Activated naive CD4-positive, alpha-beta T cell treated with anti-CD3 and anti-CD28 coated beads, Interleukin-2, amount 50 U/mL, for 72 hours (primary cell): ENCODE data around the gene EFHB. TPM values are rescaled to one million over a fixed set of nuclear protein-coding genes. Genes with fewer than 3 reads are reported as not detected.
A peak's percentile ranks its signal among the peaks of the same experiment; 100 is the strongest.
"Not testable (repeated sequence)": the region's sequence is repeated elsewhere in the genome, so short reads cannot be mapped to it uniquely, and the experiment has no call there.

ENCODE experiments used
- ATAC-seq, 2 donors: fragments of 150-1000 bp; cut with Tn5 transposase; 2 replicates each; pipeline ENCODE4 v1.10.0; 2021; ENCODE audit warnings: mild to moderate bottlenecking in 2 of 2, moderate library complexity in 2 of 2
- DNase-seq, 2 donors: peaks; one replicate each; pipeline ENCODE4 v3.0.0; 2021 to 2022; ENCODE audit warnings: low spot score in 2 of 2
- H3K27ac Mint-ChIP-seq, 2 donors: one replicate each; pipeline ENCODE4 v1.8.0; 2022; ENCODE audit warnings: mild to moderate bottlenecking in 2 of 2, mixed read lengths in 2 of 2
- H3K36me3 Mint-ChIP-seq, 2 donors: one replicate each; pipeline ENCODE4 v1.8.0; 2022; ENCODE audit warnings: mixed read lengths in 2 of 2
- H3K9me3 Mint-ChIP-seq, 2 donors: one replicate each; pipeline ENCODE4 v1.8.0; 2022; ENCODE audit warnings: mixed read lengths in 2 of 2
- total RNA-seq, 2 donors: library from RNA; stranded (reverse); gene quantifications; one replicate each; pipeline ENCODE4 v1.2.3, GENCODE V29; 2022

The EFHB gene, protein sequence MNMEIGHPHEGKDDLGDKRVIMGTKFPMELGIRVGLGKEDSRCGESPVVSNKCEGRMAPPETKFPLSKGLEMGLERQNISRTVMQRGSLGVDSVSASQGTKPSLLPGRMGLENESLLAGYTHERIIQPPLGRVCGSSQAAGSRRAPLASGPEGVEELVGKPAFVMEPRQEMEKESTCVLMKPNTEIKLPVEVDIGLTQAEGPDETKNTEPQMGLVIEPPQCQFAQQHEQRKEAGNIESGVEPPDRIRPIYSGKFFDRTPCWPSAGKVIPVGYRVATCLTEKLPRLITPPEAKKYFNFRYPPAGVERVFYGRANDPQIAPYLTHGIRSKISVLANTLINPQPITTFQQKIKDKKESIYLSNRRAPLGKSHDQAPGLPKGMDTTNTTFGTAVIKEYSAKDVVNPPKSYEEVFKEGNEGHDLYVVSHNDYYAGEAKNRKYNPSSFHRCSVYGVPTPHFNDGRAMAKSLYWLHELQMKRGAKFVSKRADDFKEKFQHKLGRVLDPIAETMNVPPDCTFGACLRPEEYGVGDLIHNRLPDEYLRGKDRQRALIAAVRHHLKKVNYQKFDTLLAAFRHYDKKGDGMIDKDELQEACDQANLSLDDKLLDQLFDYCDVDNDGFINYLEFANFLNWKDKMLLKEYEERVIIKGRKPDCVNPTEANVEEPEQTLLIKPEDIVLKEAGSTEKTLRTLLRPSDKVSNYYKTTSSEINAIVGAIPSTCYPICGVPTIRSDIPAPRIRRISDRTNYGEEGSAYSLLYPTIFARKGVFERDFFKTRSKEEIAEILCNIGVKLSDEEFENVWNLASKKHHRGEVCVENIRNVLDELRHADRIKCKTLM
- total RNA-seq: 1 to 10 TPM in 1 of 2 donors, under 1 TPM in 1; 0.91 to 1.2 TPM

GRCh38 chr3:19934098-19934566, at the start of gene EFHB:
EFHB (minus strand) TSS chr3:19934217; CDS start chr3:19934018, 199 bp downstream.
- Mint-ChIP-seq H3K36me3 (peaks cover 5 to 6% of the 10 kb centered on the region in 2 donors), H3K27ac (peak within 1 kb of the TSS in 1 of 2 donors; percentile 8), H3K9me3 (peaks cover 0 to 4% of the 10 kb centered on the region in 2 donors)
- DNase-seq (peak in 1 of 2 donors; percentile 7), ATAC-seq (no peak)

GRCh38 chr3:19972054-19972453, 38.0 kb upstream of the EFHB start:
- ATAC-seq (no peak), DNase-seq (no peak)
- H3K9me3 Mint-ChIP-seq: no peaks in the 10 kb centered on the region
- H3K36me3 Mint-ChIP-seq: peaks cover 0 to 25% of the 10 kb centered on the region in 2 donors
- no peak overlapping the region for H3K27ac Mint-ChIP-seq

GRCh38 chr3:19970327-19970726, 36.3 kb upstream of the EFHB start:
- Mint-ChIP-seq H3K9me3 (no peaks in the 10 kb centered on the region), H3K36me3 (peaks cover 0 to 20% of the 10 kb centered on the region in 2 donors), H3K27ac (no peak overlapping the region)
- ATAC-seq (no peak), DNase-seq (no peak)

GRCh38 chr3:19967812-19968211, 33.8 kb upstream of the EFHB start:
- no peak overlapping the region for H3K27ac Mint-ChIP-seq
- H3K36me3 Mint-ChIP-seq: peaks cover 0 to 8% of the 10 kb centered on the region in 2 donors

DNA sequence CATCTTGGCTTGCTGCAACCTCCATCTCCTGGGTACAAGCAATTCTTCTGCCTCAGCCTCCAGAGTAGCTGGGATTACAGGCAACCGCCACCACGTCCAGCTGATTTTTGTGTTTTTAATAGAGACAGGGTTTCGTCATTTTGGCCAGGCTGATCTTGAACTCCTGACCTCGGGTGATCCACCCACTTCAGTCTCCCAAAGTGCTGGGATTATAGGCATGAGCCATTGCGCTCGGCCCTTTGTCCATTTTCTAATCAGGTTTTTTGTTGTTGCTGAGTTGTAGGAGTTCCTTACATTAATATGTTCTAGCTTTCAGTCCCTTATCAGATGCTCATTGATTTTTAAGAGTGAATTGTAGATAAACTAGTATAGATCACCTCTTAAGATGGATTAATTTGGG, 33.2 kb upstream of the EFHB start:
- Mint-ChIP-seq H3K27ac (no peak overlapping the region), H3K36me3 (peaks cover 0 to 8% of the 10 kb centered on the region in 2 donors), H3K9me3 (no peaks in the 10 kb centered on the region)
- ATAC-seq: no peak
- no peak for DNase-seq

More at GRCh38 chr3:19967812-19968211, 33.8 kb upstream of the EFHB start:
- H3K9me3 Mint-ChIP-seq: no peaks in the 10 kb centered on the region
- ATAC-seq (no peak), DNase-seq (no peak)

- H3K27ac Mint-ChIP-seq: no peak overlapping the region
- ATAC-seq: no peak
- H3K36me3 Mint-ChIP-seq: peaks cover 0 to 8% of the 10 kb centered on the region in 2 donors
- no peak for DNase-seq
- H3K9me3 Mint-ChIP-seq: no peaks in the 10 kb centered on the region
Measured at GRCh38 chr3:19961960-19962359, 27.9 kb upstream of the EFHB start.

DNA sequence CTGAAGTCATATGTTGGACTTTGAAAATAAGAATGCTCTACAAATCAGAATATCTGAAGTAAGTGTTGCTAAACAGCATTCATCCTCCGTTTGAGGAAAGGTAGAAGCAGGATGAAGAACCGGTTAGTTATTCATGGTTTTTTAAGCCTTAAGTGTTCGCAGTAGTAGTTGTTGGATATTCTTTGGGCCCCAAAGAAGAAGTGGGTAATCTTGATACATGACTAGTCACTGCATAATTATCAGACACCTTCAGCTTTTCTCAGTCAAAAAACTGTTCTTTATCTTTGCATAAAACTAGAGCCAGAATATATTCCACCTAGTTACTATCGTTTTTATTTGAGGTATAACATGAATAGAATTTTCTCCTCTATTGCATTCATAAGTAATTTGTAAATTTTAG, 26.7 kb upstream of the EFHB start:
- no peaks in the 10 kb centered on the region for H3K9me3 Mint-ChIP-seq
- ATAC-seq (no peak), DNase-seq (no peak)
- no peak overlapping the region for H3K27ac Mint-ChIP-seq
- H3K36me3 Mint-ChIP-seq: peaks cover 0 to 8% of the 10 kb centered on the region in 2 donors

- Mint-ChIP-seq H3K9me3 (no peaks in the 10 kb centered on the region), H3K27ac (no peak overlapping the region), H3K36me3 (peaks cover 0 to 13% of the 10 kb centered on the region in 2 donors)
- ATAC-seq (no peak), DNase-seq (no peak)
Measured at GRCh38 chr3:19959505-19959904, 25.5 kb upstream of the EFHB start.

DNA sequence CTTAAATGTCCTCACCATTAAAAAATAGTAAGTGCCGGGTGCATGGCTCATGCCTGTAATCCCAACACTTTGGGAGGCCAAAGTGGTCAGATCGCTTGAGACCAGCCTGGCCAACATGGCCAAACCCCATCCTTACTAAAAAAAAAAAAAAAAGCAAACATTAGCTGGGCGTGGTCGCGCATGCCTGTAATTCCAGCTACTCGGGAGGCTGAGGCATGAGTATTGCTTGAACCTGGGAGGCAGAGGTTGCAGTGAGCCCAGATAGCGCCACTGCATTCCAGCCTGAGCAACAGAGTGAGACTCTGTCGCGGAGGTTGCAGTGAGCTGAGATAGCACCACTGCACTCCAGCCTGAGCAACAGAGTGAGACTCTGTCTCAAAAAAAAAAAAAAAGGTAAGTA, 23.3 kb upstream of the EFHB start:
- peaks cover 0 to 17% of the 10 kb centered on the region in 2 donors for H3K36me3 Mint-ChIP-seq
- not testable (repeated sequence) for DNase-seq, H3K9me3 Mint-ChIP-seq, ATAC-seq, H3K27ac Mint-ChIP-seq

GRCh38 chr3:19954676-19955075, 20.7 kb upstream of the EFHB start:
- no peak overlapping the region for H3K27ac Mint-ChIP-seq
- ATAC-seq: no peak
- H3K36me3 Mint-ChIP-seq: peaks cover 0 to 21% of the 10 kb centered on the region in 2 donors
- DNase-seq: no peak
- H3K9me3 Mint-ChIP-seq: no peaks in the 10 kb centered on the region

GRCh38 chr3:19950316-19950715, 16.3 kb upstream of the EFHB start:
- peaks cover 15 to 32% of the 10 kb centered on the region in 2 donors for H3K36me3 Mint-ChIP-seq
- ATAC-seq (no peak), DNase-seq (no peak)
- H3K9me3 Mint-ChIP-seq: no peaks in the 10 kb centered on the region
- H3K27ac Mint-ChIP-seq: no peak overlapping the region

DNA sequence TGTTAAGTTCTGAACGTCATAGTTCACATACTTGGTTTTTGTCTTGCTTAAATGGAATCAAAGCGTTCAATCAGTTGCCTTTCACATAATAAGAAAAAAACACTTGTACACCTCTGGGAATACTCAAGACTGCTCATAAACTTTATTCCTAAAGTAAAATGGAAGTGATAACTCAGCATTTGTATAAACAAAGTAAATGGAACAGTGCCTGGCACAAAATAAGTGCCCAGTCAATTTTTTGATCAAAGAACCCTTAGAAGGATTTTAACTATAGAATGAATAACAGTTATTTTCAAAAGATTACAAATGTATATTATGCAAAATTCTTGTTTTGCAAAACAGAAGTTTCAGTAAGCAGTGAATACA, 14.2 kb upstream of the EFHB start:
- H3K27ac Mint-ChIP-seq: peak overlapping the region; percentile 98 to 99
- peaks cover 21 to 25% of the 10 kb centered on the region in 2 donors for H3K36me3 Mint-ChIP-seq
- ATAC-seq: no peak
- no peak for DNase-seq
- H3K9me3 Mint-ChIP-seq: no peaks in the 10 kb centered on the region

DNA sequence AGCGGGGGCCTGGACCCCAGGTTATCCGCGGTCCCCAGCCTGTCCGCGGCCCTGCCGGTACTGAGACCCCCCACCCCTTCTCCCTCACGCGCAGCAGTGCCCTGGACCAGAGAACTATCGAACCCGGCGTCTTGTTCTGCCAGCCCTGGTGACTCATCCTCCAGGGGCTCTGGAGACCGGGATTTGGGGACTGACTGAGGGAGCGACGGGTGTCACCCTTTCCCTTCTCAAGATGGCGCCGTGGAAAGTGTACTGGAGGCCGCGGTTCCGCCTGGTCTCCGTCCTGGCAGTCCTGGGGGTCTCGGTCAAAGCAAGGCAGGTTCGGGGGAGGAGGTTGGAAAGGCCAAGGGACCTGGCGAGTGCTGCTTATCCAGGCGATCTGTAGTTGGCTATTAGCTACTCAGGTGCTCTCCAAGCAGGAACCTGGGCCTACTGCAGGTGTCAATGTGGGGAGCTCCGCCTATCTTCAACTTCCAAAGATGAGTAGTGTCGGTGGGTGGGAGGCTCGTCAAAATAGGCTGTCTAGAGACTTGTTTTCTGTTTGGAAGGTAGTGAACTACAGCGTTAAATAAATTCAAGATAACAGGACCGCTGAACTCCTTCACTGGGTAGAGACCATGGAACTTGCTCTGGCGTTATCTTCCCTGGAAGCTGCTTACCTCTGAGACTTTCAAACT, 13.7 kb upstream of the EFHB start:
- no peaks in the 10 kb centered on the region for H3K9me3 Mint-ChIP-seq
- H3K36me3 Mint-ChIP-seq: peaks cover 21 to 25% of the 10 kb centered on the region in 2 donors
- ATAC-seq (peak; percentile 17 to 41), DNase-seq (peak; percentile 59 to 76)
- peak overlapping the region; percentile 98 to 99 for H3K27ac Mint-ChIP-seq

GRCh38 chr3:19946832-19947548, 13.0 kb upstream of the EFHB start, which contains the start of gene RAB5A:
RAB5A (plus strand) TSS chr3:19947097; CDS start chr3:19950899, 3,802 bp downstream.
- Mint-ChIP-seq H3K36me3 (peaks cover 21 to 24% of the 10 kb centered on the region in 2 donors), H3K27ac (peak within 1 kb of the TSS; percentile 98 to 99), H3K9me3 (peaks cover 0 to 4% of the 10 kb centered on the region in 2 donors)
- DNase-seq (peak; percentile 95 to 98), ATAC-seq (peak; percentile 93)

DNA sequence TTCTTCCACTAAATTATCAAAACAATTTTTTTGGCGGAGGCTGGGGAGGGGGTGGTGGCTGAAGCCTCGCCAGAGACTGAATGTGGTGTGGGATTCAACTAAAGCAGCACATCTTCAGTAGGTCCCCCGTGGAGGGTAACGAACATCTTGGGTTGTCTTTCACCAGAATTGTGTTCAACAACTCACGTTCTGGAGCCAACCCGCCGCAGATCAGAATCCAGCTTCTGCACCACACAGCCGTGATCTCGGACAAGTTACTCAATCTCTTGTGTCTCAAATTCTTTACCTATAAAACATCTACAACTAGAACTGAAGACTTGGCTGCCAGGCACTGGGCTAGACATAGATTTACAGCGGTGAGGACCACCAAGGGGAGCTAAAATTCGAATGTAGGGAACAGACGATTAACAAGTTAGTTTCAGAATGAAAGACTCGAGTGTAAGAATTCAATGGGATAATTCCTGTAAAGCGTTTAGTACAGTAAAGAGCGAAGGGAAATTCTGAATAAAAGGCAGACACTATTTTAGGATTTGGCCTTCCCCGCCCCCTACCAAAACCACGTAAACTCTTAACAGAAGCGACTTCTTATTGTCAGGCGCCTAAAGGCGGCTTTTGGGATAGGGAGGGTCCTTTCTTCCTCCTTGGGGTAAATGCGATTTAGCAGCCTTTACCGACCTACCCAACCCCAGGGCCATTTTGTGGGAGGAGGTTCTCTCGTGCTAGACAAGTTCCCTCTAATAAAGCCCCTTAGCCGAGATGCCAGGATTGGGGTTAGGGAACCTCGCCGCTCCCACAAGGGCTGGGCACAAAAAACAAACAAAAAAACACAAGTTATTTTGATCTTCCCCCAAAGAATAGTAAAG, 12.2 kb upstream of the EFHB start:
- H3K9me3 Mint-ChIP-seq: peaks cover 0 to 4% of the 10 kb centered on the region in 2 donors
- ATAC-seq (peak; percentile 3 to 9), DNase-seq (no peak)
- peaks cover 18 to 21% of the 10 kb centered on the region in 2 donors for H3K36me3 Mint-ChIP-seq
- H3K27ac Mint-ChIP-seq: peak overlapping the region; percentile 98 to 99
